ENCODE measurements around the gene MRPS2. TPM values are rescaled to one million over a fixed set of nuclear protein-coding genes. Genes with fewer than 3 reads are reported as not detected.

MRPS2 gene
- total and polyA plus RNA-seq, 10 of the 15 experiments (the other 5 are each of a cell fraction or from before 2014, with no cell fraction given): 3.3 to 103 (median 69.5) TPM

DNA sequence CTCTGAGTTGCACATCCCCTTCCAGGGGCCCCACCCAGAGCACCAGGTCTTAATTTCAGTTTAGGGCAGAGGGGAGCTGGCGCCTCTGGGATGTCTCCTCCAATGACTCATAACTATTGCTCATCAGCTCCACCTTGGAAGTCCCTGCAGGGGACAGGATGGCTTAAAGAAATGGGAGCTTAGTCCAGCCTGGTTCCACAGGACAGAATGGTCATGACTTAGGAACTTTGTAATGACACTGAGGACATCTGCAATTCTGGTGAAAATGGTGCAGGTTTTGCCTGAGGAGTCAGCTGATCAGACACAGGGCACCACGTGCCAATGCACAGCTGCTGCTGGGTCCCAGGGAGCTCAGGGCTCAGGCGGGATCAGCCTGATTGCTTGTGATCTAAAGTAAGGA is 37.3 kb upstream of the MRPS2 start:
- no peak for TF ChIP-seq WRNIP1 (IDR thresholded peaks at IDR 0.05; ENCODE audit: borderline replicate concordance, low read depth, low read length)
- no peak for TF ChIP-seq ZNF217 (IDR thresholded peaks at IDR 0.05)
- TF ChIP-seq ZBED1 (IDR thresholded peaks at IDR 0.05; ENCODE audit: borderline replicate concordance): no peak
- no peak for TF ChIP-seq NR2F1 (conservative IDR thresholded peaks at IDR 0.05)
- no peak for TF ChIP-seq RCOR1 (conservative IDR thresholded peaks at IDR 0.05; ENCODE audit: low read depth, low read length)
- no peak for TF ChIP-seq EED (IDR thresholded peaks at IDR 0.05; ENCODE audit: low read depth)
- no peak for TF ChIP-seq YBX1 (IDR thresholded peaks at IDR 0.05)
- no peak for TF ChIP-seq EP300 (IDR thresholded peaks at IDR 0.05; ENCODE audit: borderline replicate concordance in 1 of 2, control insufficient read depth in 1 of 2, low read depth in 2 of 2, low read length in 2 of 2)
- TF ChIP-seq TCF7 (IDR thresholded peaks at IDR 0.05; ENCODE audit: borderline replicate concordance): no peak
- no peak for TF ChIP-seq POU2F2 (IDR thresholded peaks at IDR 0.05; ENCODE audit: borderline replicate concordance, low read depth, low read length)
- in situ Hi-C loops (cut with MboI): no loop called here
- no peaks in the 10 kb centered on the region for H3K79me2 ChIP-seq (ENCODE audit: control insufficient read depth, insufficient read depth, low read length)
- no peak for FAIRE-seq
- no peak overlapping the region for H3K4me2 ChIP-seq (ENCODE audit: control insufficient read depth, insufficient read depth)
- no peak for DNase-seq (ENCODE audit: low read depth, low spot score)
- ChIA-PET CTCF (no interaction called here), SMC1A (ENCODE audit: uncharacterized antibody, unreplicated experiment) (no interaction called here), RAD21 (ENCODE audit: unreplicated experiment) (no interaction called here), POLR2A (no interaction called here)
- no peaks in the 10 kb centered on the region for H4K20me1 ChIP-seq (ENCODE audit: control insufficient read depth, insufficient read depth)
- intact Hi-C loops (cut with micrococcal nuclease; ENCODE audit: unreplicated experiment): no loop called here
- H3K27ac ChIP-seq (ENCODE audit: control insufficient read depth, insufficient read depth): no peak overlapping the region
- H3K9ac ChIP-seq (ENCODE audit: control insufficient read depth, insufficient read depth, low read length): no peak overlapping the region
- no peaks in the 10 kb centered on the region; a peak in 2 of 4 replicates for H3K27me3 ChIP-seq (replicated peaks in 1 of 2; ENCODE audit: control insufficient read depth in 2 of 2, insufficient read depth in 2 of 2, low read length in 1 of 2)
- no peak for ATAC-seq
- no peaks in the 10 kb centered on the region; a peak in 1 of 4 replicates for H3K36me3 ChIP-seq (ENCODE audit: control insufficient read depth in 2 of 2, insufficient read depth in 2 of 2, low read length in 1 of 2)
- BruUV-seq (replicated peaks): no TSS peak
- no peak overlapping the region for H3K4me3 ChIP-seq
- H3K9me3 ChIP-seq (replicated peaks; ENCODE audit: control insufficient read depth, insufficient read depth, low read length): no peaks in the 10 kb centered on the region
- H3K4me1 ChIP-seq (ENCODE audit: control insufficient read depth, insufficient read depth, low read length): no peaks in the 10 kb centered on the region
- no peak overlapping the region for H2AFZ ChIP-seq (ENCODE audit: control insufficient read depth, low read depth, low read length)
- WGBS (ENCODE audit: insufficient coverage, insufficient replicate concordance, low lambda C conversion rate, missing lambda C conversion rate): 28% methylated on average over 3 of the region's 3 CpGs

DNA sequence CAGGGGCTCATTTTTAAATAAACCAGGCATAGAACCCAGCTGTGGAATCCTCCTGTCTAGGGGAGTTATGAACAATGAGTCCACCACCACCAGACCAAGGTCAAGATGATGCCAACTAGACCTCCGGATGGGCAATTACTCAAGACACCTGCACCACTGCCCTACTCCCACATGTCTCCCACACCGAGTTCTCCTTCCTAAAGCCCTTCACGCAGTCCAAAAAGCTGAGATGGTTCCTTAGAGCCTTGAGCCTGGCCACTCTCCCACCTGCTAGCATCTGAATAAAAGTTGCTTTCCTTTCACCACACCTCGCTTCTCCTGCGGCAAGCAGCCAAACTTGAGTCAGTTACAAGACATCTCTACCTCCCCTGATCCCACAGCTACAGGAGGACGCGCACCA is 36.3 kb upstream of the MRPS2 start:
- SMC1A ChIA-PET (ENCODE audit: uncharacterized antibody, unreplicated experiment): no interaction called here
- no peak for TF ChIP-seq WRNIP1 (IDR thresholded peaks at IDR 0.05; ENCODE audit: borderline replicate concordance, low read depth, low read length)
- TF ChIP-seq ZNF217 (IDR thresholded peaks at IDR 0.05): no peak
- TF ChIP-seq POLR2AphosphoS5 (IDR thresholded peaks at IDR 0.05; ENCODE audit: low read length): no peak
- TF ChIP-seq CBX5 (IDR thresholded peaks at IDR 0.05; ENCODE audit: low read depth): no peak
- TF ChIP-seq TCF3 (IDR thresholded peaks at IDR 0.05; ENCODE audit: borderline replicate concordance, insufficient read depth, low read depth, low read length): no peak
- no peak for TF ChIP-seq CREM (IDR thresholded peaks at IDR 0.05; ENCODE audit: low read depth)
- TF ChIP-seq, protein P1, sequence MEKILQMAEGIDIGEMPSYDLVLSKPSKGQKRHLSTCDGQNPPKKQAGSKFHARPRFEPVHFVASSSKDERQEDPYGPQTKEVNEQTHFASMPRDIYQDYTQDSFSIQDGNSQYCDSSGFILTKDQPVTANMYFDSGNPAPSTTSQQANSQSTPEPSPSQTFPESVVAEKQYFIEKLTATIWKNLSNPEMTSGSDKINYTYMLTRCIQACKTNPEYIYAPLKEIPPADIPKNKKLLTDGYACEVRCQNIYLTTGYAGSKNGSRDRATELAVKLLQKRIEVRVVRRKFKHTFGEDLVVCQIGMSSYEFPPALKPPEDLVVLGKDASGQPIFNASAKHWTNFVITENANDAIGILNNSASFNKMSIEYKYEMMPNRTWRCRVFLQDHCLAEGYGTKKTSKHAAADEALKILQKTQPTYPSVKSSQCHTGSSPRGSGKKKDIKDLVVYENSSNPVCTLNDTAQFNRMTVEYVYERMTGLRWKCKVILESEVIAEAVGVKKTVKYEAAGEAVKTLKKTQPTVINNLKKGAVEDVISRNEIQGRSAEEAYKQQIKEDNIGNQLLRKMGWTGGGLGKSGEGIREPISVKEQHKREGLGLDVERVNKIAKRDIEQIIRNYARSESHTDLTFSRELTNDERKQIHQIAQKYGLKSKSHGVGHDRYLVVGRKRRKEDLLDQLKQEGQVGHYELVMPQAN (conservative IDR thresholded peaks at IDR 0.05): no peak

More for the DNA sequence above, 36.3 kb upstream of the MRPS2 start:
- DNase-seq (ENCODE audit: low read depth, low spot score) (no peak), FAIRE-seq (no peak), ATAC-seq (no peak)
- Histone ChIP-seq H3K4me2 (ENCODE audit: control insufficient read depth, insufficient read depth) (no peak overlapping the region), H3K27me3 (replicated peaks in 1 of 2; ENCODE audit: control insufficient read depth in 2 of 2, insufficient read depth in 2 of 2, low read length in 1 of 2) (no peaks in the 10 kb centered on the region; a peak in 2 of 4 replicates), H2AFZ (ENCODE audit: control insufficient read depth, low read depth, low read length) (no peak overlapping the region), H3K4me1 (ENCODE audit: control insufficient read depth, insufficient read depth, low read length) (no peaks in the 10 kb centered on the region), H3K27ac (ENCODE audit: control insufficient read depth, insufficient read depth) (no peak overlapping the region), H3K36me3 (ENCODE audit: control insufficient read depth in 2 of 2, insufficient read depth in 2 of 2, low read length in 1 of 2) (no peaks in the 10 kb centered on the region; a peak in 1 of 4 replicates), H3K9me3 (replicated peaks; ENCODE audit: control insufficient read depth, insufficient read depth, low read length) (no peaks in the 10 kb centered on the region), H3K79me2 (ENCODE audit: control insufficient read depth, insufficient read depth, low read length) (no peaks in the 10 kb centered on the region), H3K9ac (ENCODE audit: control insufficient read depth, insufficient read depth, low read length) (no peak overlapping the region), H4K20me1 (ENCODE audit: control insufficient read depth, insufficient read depth) (no peaks in the 10 kb centered on the region), H3K4me3 (no peak overlapping the region)
- RAD21 ChIA-PET (ENCODE audit: unreplicated experiment): no interaction called here
- POLR2A ChIA-PET: no interaction called here
- BruUV-seq (replicated peaks): no TSS peak
- 38% methylated on average over 7 of the region's 7 CpGs for WGBS (ENCODE audit: insufficient coverage, insufficient replicate concordance, low lambda C conversion rate, missing lambda C conversion rate)
- in situ Hi-C loops (cut with MboI): no loop called here
- intact Hi-C loops (cut with micrococcal nuclease; ENCODE audit: unreplicated experiment): no loop called here
- CTCF ChIA-PET: no interaction called here

Data from GM12878 (cell line).